ENCODE data around the gene GTF3C1. TPM values are rescaled to one million over a fixed set of nuclear protein-coding genes. Genes with fewer than 3 reads are reported as not detected.
A peak's percentile ranks its signal among the peaks of the same experiment; 100 is the strongest.

GTF3C1 gene
- total RNA-seq, 1 experiment from 2014 or later, result 38.1 TPM

- H3K27me3 Mint-ChIP-seq (ENCODE audit: insufficient read depth, unreplicated experiment), result no peaks in the 10 kb centered on the region
- H3K9me3 Mint-ChIP-seq (ENCODE audit: unreplicated experiment), result no peaks in the 10 kb centered on the region
- H3K4me1 Mint-ChIP-seq (ENCODE audit: insufficient read depth, unreplicated experiment), result no peaks in the 10 kb centered on the region
- no peak for TF ChIP-seq CTCF (IDR thresholded peaks at IDR 0.05; ENCODE audit: unreplicated experiment)
- ChIA-PET POLR2A (no interaction called here), CTCF (interaction anchor here (0.6 to 4.6 kb wide), 3 partner anchors 94 to 306 kb away, joined by 3 to 20 read pairs (median 3); no protein-coding TSS in a partner anchor)
- BruUV-seq (replicated peaks), result no TSS peak
- peaks cover 53% of the 10 kb centered on the region for H3K36me3 Mint-ChIP-seq (ENCODE audit: insufficient read depth, unreplicated experiment)
- intact Hi-C loops (cut with micrococcal nuclease), result no loop called here
- peak overlapping the region; percentile 16 for H3K27ac Mint-ChIP-seq (ENCODE audit: low read depth, unreplicated experiment)
- H3K4me3 Mint-ChIP-seq (ENCODE audit: unreplicated experiment), result no peak overlapping the region
- DNase-seq (ENCODE audit: unreplicated experiment), result no peak
Observed at GRCh38 chr16:27462200-27462845, 87.4 kb downstream of the GTF3C1 start.

GRCh38 chr16:27461483-27462171, 88.1 kb downstream of the GTF3C1 start:
- intact Hi-C loops (cut with micrococcal nuclease), result no loop called here
- Mint-ChIP-seq H3K4me1 (ENCODE audit: insufficient read depth, unreplicated experiment) (no peaks in the 10 kb centered on the region), H3K27ac (ENCODE audit: low read depth, unreplicated experiment) (peak overlapping the region; percentile 16), H3K9me3 (ENCODE audit: unreplicated experiment) (no peaks in the 10 kb centered on the region), H3K4me3 (ENCODE audit: unreplicated experiment) (no peak overlapping the region), H3K36me3 (ENCODE audit: insufficient read depth, unreplicated experiment) (peaks cover 46% of the 10 kb centered on the region), H3K27me3 (ENCODE audit: insufficient read depth, unreplicated experiment) (no peaks in the 10 kb centered on the region)
- TF ChIP-seq CTCF (IDR thresholded peaks at IDR 0.05; ENCODE audit: unreplicated experiment), result no peak
- no TSS peak for BruUV-seq (replicated peaks)
- POLR2A ChIA-PET, result no interaction called here
- CTCF ChIA-PET, result interaction anchor here (4.6 kb wide), 1 partner anchor 93 kb away, joined by 20 read pairs; no protein-coding TSS in a partner anchor
- no peak for DNase-seq (ENCODE audit: unreplicated experiment)

GRCh38 chr16:27460663-27461482, 88.8 kb downstream of the GTF3C1 start:
- no TSS peak for BruUV-seq (replicated peaks)

More at GRCh38 chr16:27460663-27461482, 88.8 kb downstream of the GTF3C1 start:
- Mint-ChIP-seq H3K27ac (ENCODE audit: low read depth, unreplicated experiment) (no peak overlapping the region), H3K9me3 (ENCODE audit: unreplicated experiment) (no peaks in the 10 kb centered on the region), H3K4me1 (ENCODE audit: insufficient read depth, unreplicated experiment) (no peaks in the 10 kb centered on the region), H3K27me3 (ENCODE audit: insufficient read depth, unreplicated experiment) (no peaks in the 10 kb centered on the region), H3K4me3 (ENCODE audit: unreplicated experiment) (no peak overlapping the region), H3K36me3 (ENCODE audit: insufficient read depth, unreplicated experiment) (peaks cover 38% of the 10 kb centered on the region)
- CTCF ChIA-PET, result interaction anchor here (0.7 to 3.4 kb wide), 4 partner anchors 93 to 478 kb away, joined by 4 to 17 read pairs (median 8); no protein-coding TSS in a partner anchor
- no peak for TF ChIP-seq CTCF (IDR thresholded peaks at IDR 0.05; ENCODE audit: unreplicated experiment)
- POLR2A ChIA-PET, result no interaction called here
- intact Hi-C loops (cut with micrococcal nuclease), result no loop called here
- DNase-seq (ENCODE audit: unreplicated experiment), result no peak

Measured in MCF 10A (cell line).